SKM-1 treated with dmso at 0.1 percent for 144 hours (cell line): Measurements from ENCODE around the gene P2RY12.
A peak's percentile ranks its signal among the peaks of the same experiment; 100 is the strongest.

Source experiments
- DNase-seq: peaks from one replicate; lab custom pipeline; 2025; ENCODE audit not compliant: unreplicated experiment; lab: John Stamatoyannopoulos, UW

The P2RY12 gene

GRCh38 chr3:151350656-151351055 is 33.9 kb downstream of the P2RY12 start:
- DNase-seq = no peak

- peak; percentile 99 for DNase-seq
These were observed 37.1 kb downstream of the P2RY12 start for GRCh38 chr3:151347432-151347831.

DNA sequence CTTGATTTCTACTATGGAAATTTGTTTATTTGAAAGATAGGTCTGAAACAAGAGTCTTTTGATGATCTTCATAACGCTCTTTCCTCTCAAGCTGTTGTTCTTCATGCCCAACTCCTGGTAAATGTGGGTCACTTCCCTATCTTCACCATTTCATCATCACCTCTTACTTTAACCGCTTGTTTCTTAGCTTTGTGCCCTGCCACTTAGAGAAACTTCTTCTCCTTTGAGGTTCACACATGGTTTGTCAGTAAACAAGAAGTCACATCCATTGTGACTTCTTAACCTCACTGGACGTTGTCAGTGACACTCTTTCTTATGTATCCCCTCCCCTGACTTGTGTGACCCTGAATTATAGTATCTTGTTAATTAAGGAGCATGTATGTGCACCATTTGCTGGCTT is 38.3 kb downstream of the P2RY12 start:
- DNase-seq = peak; percentile 96

- no peak for DNase-seq
These were observed 38.7 kb downstream of the P2RY12 start for GRCh38 chr3:151345859-151346258.

DNA sequence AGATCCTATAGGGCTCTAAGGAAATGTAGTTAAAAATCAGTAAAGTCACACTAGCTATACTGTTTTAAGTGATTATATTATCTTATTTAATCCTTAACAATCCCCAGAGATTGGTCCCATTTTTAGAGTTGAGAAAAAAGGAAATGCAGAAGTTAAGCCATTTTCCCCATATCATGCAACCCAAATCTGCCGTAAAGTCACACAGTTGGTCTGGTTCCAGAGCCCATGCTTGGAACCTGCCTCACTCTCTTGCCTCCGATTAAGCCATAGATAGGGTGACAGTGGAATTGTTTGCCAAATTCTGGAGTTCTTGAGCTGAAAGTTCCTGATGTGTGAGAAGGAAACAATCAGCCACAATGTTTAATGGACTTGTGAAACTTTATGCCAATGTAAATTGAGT is 52.9 kb downstream of the P2RY12 start:
- DNase-seq = peak; percentile 19

DNA sequence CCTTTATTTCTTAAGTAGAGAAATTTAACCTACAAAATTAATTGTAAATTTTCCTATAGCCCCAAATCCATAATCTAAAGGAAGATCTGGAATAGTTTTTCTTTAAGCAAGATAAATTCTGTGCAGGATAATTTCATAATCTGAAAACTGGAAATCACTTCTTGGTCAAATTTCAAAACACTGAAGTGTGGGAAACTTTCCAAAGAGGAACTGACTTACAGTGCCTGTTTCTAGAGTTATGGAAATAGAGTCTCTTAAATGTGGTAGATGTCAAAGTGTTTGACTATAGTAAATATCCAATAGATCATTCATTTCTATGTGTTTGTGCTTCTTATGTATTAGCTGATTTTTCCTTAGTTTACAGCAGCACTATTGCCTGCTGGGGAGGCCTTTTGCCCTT is 53.7 kb downstream of the P2RY12 start:
- DNase-seq = peak; percentile 66

- no peak for DNase-seq
These were observed 54.2 kb downstream of the P2RY12 start for GRCh38 chr3:151330379-151330778.

GRCh38 chr3:151329363-151329762 is 55.2 kb downstream of the P2RY12 start, which contains the start of gene P2RY13:
TSS of gene P2RY13 (minus strand) at chr3:151329549. CDS start at chr3:151329528, 21 bp downstream.
- peak; percentile 47 for DNase-seq

DNA sequence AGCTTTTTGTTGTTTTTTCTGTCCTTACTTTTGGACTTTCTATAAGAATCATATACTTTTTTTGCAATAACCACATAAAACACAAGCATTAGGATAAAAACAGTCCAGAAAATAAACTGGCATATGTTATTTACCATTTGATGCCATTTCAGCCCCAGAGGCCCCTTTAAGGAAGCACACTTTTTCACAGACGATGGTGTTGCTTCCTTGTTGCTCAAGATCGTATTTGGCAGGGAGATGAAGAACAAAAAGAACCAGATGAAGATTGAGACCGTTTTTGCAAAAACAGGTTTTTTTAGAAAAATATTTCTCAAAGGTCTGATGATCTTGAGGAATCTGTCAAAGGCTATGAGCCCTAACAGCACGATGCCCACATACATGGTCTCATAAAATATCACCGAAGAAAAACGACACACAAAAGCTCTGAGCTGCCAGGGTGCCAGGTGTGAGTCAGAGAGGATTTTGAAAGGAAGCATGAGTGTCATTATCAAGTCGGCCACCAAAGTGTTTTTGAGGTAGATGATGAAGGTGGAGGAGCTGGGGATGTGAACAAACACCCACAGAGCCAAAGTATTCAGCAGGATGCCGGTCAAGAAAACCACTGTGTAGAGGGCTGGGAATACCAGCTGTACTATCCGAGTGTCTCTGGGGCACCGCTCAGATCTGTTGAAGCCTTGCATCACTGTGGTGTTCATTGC is 56.1 kb downstream of the P2RY12 start:
- peak; percentile 55 for DNase-seq

GRCh38 chr3:151327571-151328198 is 56.9 kb downstream of the P2RY12 start:
- peak; percentile 25 for DNase-seq

DNA sequence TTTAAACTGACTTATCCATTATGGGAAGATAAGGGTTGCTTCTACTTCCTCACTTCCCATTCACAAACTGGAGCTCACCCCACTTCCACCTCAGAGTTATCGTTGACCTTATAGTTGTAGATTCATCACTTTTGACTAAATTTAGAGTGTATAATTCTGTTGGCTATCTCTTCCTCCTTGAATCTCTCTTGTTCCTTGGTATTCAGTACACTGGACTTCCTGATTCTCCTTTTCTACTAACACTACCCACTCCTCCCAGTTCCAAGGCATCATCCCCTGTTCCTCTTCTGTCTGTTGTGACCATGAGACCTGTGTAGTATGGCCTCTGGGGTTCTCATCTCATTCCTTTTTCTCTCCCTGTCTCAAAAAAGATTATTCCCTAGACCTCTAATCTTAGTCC is 62.0 kb downstream of the P2RY12 start:
- peak; percentile 15 for DNase-seq

DNA sequence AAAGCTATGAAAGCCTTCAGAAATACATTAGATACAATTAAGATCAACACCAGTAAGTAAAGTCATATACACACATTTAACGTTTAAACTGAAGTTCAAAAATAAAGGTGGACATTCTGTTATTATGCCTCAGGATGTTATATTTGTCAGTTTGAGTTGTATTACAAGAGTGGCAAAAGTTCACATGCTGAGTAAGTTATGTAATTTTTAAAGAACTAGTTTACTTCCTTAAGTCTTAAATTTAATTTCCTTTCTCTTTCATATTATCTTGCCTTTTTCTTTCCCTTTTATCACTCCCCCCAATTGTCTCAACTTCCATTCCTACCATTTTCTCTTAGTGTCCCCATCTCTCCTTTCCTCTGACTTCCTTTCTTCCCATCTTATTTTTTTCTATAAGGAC is 63.0 kb downstream of the P2RY12 start:
- no peak for DNase-seq

GRCh38 chr3:151320131-151320530 is 64.4 kb downstream of the P2RY12 start:
- no peak for DNase-seq

GRCh38 chr3:151319628-151320027 is 64.9 kb downstream of the P2RY12 start:
- DNase-seq = no peak

DNA sequence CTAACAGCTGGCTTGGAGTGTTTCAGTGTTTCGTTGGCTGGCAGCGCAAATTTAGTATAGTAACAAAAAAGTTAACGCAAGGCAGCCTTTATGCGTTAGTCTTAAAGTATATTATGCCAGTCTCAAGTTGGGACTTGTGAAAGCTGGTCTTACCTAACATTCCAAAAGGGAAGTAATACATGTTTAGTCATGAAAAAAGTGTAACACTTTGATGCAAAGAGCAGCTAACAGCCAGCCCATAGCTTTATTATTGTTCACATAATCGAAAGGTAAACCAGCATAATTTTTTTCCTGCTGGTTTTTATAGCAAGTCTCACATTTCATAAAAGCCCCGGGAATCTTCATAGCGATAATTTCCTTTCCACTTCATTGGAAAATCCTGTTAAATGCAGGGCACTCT is 65.6 kb downstream of the P2RY12 start:
- DNase-seq = peak; percentile 64

- DNase-seq = no peak
These were observed 66.2 kb downstream of the P2RY12 start for GRCh38 chr3:151318313-151318712.

- DNase-seq = no peak
These were observed 68.1 kb downstream of the P2RY12 start, which contains the start of gene GPR87 for GRCh38 chr3:151316267-151316991. TSS of gene GPR87 (minus strand) at chr3:151316820. CDS start at chr3:151300100, 16,720 bp downstream.

DNA sequence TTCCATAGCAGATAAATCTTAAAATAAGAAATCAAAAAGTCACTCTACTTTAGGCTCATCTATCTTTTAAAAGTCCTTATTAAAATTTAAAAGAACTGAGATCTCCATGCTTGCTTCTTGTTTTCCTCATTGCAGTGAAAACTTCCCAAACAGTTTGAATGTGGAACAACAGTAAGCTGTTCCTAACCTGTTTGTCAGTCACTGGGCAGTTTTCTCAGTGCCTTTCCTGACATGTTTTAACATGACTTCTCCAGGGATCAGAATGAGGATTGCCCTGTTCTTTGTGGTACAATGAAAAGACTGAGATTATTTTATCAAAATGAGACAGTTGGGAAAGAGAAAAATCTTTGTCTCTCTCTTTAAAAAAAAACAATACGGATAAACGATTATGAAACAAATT is 68.7 kb downstream of the P2RY12 start:
- DNase-seq = no peak

- DNase-seq = no peak
These were observed 69.4 kb downstream of the P2RY12 start for GRCh38 chr3:151315136-151315535.

- DNase-seq = no peak
These were observed 70.0 kb downstream of the P2RY12 start for GRCh38 chr3:151314593-151314992.

DNA sequence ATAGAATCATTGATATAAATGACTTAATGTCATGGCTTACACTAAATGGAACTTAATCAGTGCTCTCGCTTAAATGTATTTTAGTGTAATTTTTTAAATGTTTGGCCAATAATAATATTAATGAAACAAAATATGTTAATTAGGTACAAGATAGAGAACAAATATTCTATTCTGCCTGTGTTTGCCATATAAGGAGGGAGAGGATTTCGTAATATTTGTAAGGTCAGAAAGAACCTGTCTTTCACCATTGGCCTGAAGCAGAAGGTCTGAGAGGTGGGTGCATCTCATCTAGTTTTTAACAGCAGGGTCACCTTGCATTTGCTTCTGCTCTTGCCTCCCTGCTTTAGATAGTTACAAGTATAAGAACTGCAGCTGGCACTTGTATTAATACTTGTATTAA is 70.4 kb downstream of the P2RY12 start:
- no peak for DNase-seq

GRCh38 chr3:151312972-151313371 is 71.6 kb downstream of the P2RY12 start:
- no peak for DNase-seq
